Natural killer cell (primary cell): ENCODE results near the gene ANGPT4. TPM values are rescaled to one million over a fixed set of nuclear protein-coding genes. Genes with fewer than 3 reads are reported as not detected.

Experiments
- ATAC-seq, 3 donors: fragments of 150-1000 bp in 2 of 3; fragments of 200-7000 bp in 1 of 3; cut with Tn5 transposase; 1 replicate in 1 of 3; 2 replicates in 2 of 3; pipeline ENCODE4 v1.10.0; 2021; ENCODE audit warnings: mild to moderate bottlenecking in 2 of 3, moderate library complexity in 2 of 3
- DNase-seq, 2 donors: peaks; one replicate each; pipeline versions ENCODE4 v3.0.0 to v3.0.0-alpha.2; 2013 to 2021; ENCODE audit warnings: mixed read lengths in 1 of 2
- H3K27ac ChIP-seq: one replicate; pipeline ENCODE4 v1.5.1; 2013; ENCODE audit warnings: mild to moderate bottlenecking, low read length
- H3K27me3 ChIP-seq: one replicate; pipeline ENCODE4 v1.6.1; 2013; ENCODE audit warnings: low read length; ENCODE audit not compliant: control insufficient read depth, insufficient read depth
- H3K36me3 ChIP-seq: one replicate; pipeline ENCODE4 v1.6.1; 2013; ENCODE audit warnings: low read length; ENCODE audit not compliant: control insufficient read depth, insufficient read depth
- H3K4me1 ChIP-seq: one replicate; pipeline ENCODE4 v1.6.1; 2013; ENCODE audit warnings: low read length; ENCODE audit not compliant: control insufficient read depth, insufficient read depth
- H3K4me3 ChIP-seq: one replicate; pipeline ENCODE4 v1.5.1; 2013; ENCODE audit warnings: low read length
- H3K9me3 ChIP-seq: one replicate; pipeline ENCODE4 v1.6.1; 2013; ENCODE audit warnings: low read length; ENCODE audit not compliant: control insufficient read depth, insufficient read depth
- H3K27ac Mint-ChIP-seq, 2 donors: one replicate each; pipeline ENCODE4 v1.8.0; 2022; ENCODE audit warnings: mild to moderate bottlenecking in 2 of 2, mixed read lengths in 2 of 2, moderate library complexity in 1 of 2
- H3K27me3 Mint-ChIP-seq, 2 donors: one replicate each; pipeline ENCODE4 v1.8.0; 2022; ENCODE audit warnings: low read depth in 2 of 2, mixed read lengths in 2 of 2
- H3K36me3 Mint-ChIP-seq: one replicate; pipeline ENCODE4 v1.8.0; 2022; ENCODE audit warnings: mixed read lengths
- H3K4me1 Mint-ChIP-seq, 2 donors: one replicate each; pipeline ENCODE4 v1.8.0; 2022; ENCODE audit warnings: mixed read lengths in 2 of 2
- H3K4me3 Mint-ChIP-seq: one replicate; pipeline ENCODE4 v1.8.0; 2022; ENCODE audit warnings: mild to moderate bottlenecking, moderate library complexity, mixed read lengths
- H3K9me3 Mint-ChIP-seq, 2 donors: one replicate each; pipeline ENCODE4 v1.8.0; 2022; ENCODE audit warnings: mixed read lengths in 2 of 2
- WGBS: methylation state at CpG from one replicate; pipeline ENCODE4 v1.1.7; 2013; ENCODE audit warnings: missing lambda C conversion rate; ENCODE audit not compliant: insufficient coverage; 5-methylcytosine and 5-hydroxymethylcytosine counted together
- intact Hi-C: fragments of 100-400 bp; cut with micrococcal nuclease; formaldehyde crosslinking; loops from one replicate; pipeline ENCODE4 v1.14.2; 2022
- total RNA-seq, 4 donors: library from RNA; stranded (reverse); fragments of 120-200 nt in 1 of 4; gene quantifications; one replicate each; pipeline versions ENCODE4 v1.2.3 to v1.2.4, GENCODE V29; 2013 to 2022
- TF ChIP-seq, protein P1 (sequence below): fragments of 200-600 bp; IDR thresholded peaks from one replicate; pipeline ENCODE4 v1.8.0; 2022; ENCODE audit warnings: antibody characterized with exemption

Gene ANGPT4
- total RNA-seq, 3 donors from 2014 or later (not counting 1 experiment from before 2014, with no cell fraction given): not detected

GRCh38 chr20:881051-881782 lies 34.9 kb downstream of the ANGPT4 start:
- 70% methylated on average over 10 of the region's 10 CpGs for WGBS

GRCh38 chr20:879626-880025 lies 36.5 kb downstream of the ANGPT4 start:
- H3K36me3 Mint-ChIP-seq: no peaks in the 10 kb centered on the region
- H3K4me3 Mint-ChIP-seq: no peak overlapping the region
- no peaks in the 10 kb centered on the region for H3K9me3 Mint-ChIP-seq
- H3K27ac Mint-ChIP-seq: no peak overlapping the region
- H3K27ac ChIP-seq: no peak overlapping the region
- 79% methylated on average over 4 of the region's 4 CpGs for WGBS
- H3K27me3 ChIP-seq: no peaks in the 10 kb centered on the region
- H3K27me3 Mint-ChIP-seq: no peaks in the 10 kb centered on the region
- H3K4me1 ChIP-seq: peaks cover 11% of the 10 kb centered on the region
- no peaks in the 10 kb centered on the region for H3K9me3 ChIP-seq
- TF ChIP-seq, protein P1, sequence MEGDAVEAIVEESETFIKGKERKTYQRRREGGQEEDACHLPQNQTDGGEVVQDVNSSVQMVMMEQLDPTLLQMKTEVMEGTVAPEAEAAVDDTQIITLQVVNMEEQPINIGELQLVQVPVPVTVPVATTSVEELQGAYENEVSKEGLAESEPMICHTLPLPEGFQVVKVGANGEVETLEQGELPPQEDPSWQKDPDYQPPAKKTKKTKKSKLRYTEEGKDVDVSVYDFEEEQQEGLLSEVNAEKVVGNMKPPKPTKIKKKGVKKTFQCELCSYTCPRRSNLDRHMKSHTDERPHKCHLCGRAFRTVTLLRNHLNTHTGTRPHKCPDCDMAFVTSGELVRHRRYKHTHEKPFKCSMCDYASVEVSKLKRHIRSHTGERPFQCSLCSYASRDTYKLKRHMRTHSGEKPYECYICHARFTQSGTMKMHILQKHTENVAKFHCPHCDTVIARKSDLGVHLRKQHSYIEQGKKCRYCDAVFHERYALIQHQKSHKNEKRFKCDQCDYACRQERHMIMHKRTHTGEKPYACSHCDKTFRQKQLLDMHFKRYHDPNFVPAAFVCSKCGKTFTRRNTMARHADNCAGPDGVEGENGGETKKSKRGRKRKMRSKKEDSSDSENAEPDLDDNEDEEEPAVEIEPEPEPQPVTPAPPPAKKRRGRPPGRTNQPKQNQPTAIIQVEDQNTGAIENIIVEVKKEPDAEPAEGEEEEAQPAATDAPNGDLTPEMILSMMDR: no peak
- intact Hi-C loops: no loop called here
- H3K36me3 ChIP-seq: no peaks in the 10 kb centered on the region
- no peak overlapping the region for H3K4me3 ChIP-seq
- ATAC-seq (no peak), DNase-seq (no peak)
- H3K4me1 Mint-ChIP-seq: peaks cover 9 to 12% of the 10 kb centered on the region in 2 donors

More at GRCh38 chr20:881051-881782, 34.9 kb downstream of the ANGPT4 start:
- Histone ChIP-seq H3K9me3 (no peaks in the 10 kb centered on the region), H3K36me3 (no peaks in the 10 kb centered on the region), H3K4me1 (peaks cover 15% of the 10 kb centered on the region), H3K4me3 (no peak overlapping the region), H3K27me3 (no peaks in the 10 kb centered on the region), H3K27ac (no peak overlapping the region)
- Mint-ChIP-seq H3K27ac (peak overlapping the region in 1 of 2 donors; percentile 59), H3K36me3 (no peaks in the 10 kb centered on the region), H3K9me3 (no peaks in the 10 kb centered on the region), H3K4me3 (no peak overlapping the region), H3K27me3 (peaks cover 0 to 11% of the 10 kb centered on the region in 2 donors), H3K4me1 (peaks cover 15 to 17% of the 10 kb centered on the region in 2 donors)
- peak in 1 of 2 donors; percentile 11 for DNase-seq
- peak; percentile 65 to 93 (median 90) for ATAC-seq
- intact Hi-C loops: no loop called here
- TF ChIP-seq, protein P1: no peak

- Histone ChIP-seq H3K9me3 (no peaks in the 10 kb centered on the region), H3K27me3 (no peaks in the 10 kb centered on the region), H3K4me1 (peaks cover 11% of the 10 kb centered on the region), H3K4me3 (no peak overlapping the region), H3K27ac (no peak overlapping the region), H3K36me3 (no peaks in the 10 kb centered on the region)
- TF ChIP-seq, protein P1: no peak
- Mint-ChIP-seq H3K27ac (no peak overlapping the region), H3K4me3 (no peak overlapping the region), H3K4me1 (peaks cover 11 to 14% of the 10 kb centered on the region in 2 donors), H3K27me3 (peaks cover 0 to under 1% of the 10 kb centered on the region in 2 donors), H3K36me3 (no peaks in the 10 kb centered on the region), H3K9me3 (no peaks in the 10 kb centered on the region)
- 60% methylated on average over 8 of the region's 9 CpGs for WGBS
- intact Hi-C loops: no loop called here
- no peak for ATAC-seq
- peak in 1 of 2 donors; percentile 42 for DNase-seq
These were observed 37.4 kb downstream of the ANGPT4 start for GRCh38 chr20:878511-879307.
